ENCODE results near the gene LRRTM3.

The LRRTM3 gene

DNA sequence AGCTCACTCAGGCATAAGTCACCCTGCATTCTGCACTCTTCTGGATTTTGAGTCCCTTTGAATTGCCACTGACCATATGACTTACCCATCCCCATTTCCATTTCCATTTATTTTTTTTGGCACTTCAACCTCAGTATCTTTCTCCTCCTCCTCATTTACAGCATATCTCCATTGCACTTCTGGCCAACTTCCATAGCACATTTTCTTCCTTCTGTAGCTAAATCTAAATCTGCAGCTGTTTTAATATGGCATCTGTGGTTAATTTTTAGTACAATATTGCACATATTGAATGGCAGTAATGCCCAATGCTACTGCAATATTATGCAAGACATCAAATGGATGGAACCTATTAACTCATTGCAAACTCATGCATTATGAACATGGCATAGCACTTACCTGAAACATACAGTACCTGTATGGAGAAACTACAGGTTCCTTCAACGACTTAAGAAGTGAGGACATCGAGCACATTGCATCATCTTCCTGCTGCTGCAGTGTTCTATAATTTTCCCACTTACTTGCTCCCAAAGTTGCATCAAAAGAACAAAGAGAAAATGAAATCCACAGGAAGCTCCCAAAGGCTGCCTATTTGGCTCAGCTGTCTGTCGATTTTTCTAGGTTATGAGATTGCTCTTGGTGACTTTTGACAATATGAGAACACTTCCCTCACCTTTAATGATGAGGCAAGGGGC is 55.7 kb downstream of the LRRTM3 start:
- POLR2A ChIA-PET = no interaction called here
- CTCF ChIA-PET = no interaction called here
- no peak for DNase-seq (ENCODE audit: extremely low spot score)
- TF ChIP-seq, protein P1, sequence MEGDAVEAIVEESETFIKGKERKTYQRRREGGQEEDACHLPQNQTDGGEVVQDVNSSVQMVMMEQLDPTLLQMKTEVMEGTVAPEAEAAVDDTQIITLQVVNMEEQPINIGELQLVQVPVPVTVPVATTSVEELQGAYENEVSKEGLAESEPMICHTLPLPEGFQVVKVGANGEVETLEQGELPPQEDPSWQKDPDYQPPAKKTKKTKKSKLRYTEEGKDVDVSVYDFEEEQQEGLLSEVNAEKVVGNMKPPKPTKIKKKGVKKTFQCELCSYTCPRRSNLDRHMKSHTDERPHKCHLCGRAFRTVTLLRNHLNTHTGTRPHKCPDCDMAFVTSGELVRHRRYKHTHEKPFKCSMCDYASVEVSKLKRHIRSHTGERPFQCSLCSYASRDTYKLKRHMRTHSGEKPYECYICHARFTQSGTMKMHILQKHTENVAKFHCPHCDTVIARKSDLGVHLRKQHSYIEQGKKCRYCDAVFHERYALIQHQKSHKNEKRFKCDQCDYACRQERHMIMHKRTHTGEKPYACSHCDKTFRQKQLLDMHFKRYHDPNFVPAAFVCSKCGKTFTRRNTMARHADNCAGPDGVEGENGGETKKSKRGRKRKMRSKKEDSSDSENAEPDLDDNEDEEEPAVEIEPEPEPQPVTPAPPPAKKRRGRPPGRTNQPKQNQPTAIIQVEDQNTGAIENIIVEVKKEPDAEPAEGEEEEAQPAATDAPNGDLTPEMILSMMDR (IDR thresholded peaks at IDR 0.05; ENCODE audit: control extremely low read depth, extremely low read depth, low read depth, missing control alignments) = no peak

DNA sequence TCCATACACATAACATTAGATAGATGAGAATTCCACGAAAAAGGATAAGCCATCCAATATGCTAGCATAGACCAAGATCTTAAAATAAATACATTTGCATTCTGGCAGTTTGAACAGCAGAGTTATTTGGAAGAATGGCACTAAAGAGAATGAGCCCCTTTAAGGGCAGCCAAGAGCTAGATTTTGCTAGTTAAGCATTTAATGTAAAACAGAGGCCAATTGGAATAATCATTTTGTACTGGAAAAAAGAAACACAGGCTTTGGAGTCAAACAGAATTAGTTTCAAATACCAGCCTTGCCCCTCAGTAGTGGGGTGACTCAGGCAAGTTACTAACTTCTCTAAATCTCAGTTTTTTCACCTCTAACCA is 56.2 kb downstream of the LRRTM3 start:
- ChIA-PET POLR2A (no interaction called here), CTCF (no interaction called here)
- TF ChIP-seq, protein P1 (IDR thresholded peaks at IDR 0.05; ENCODE audit: control extremely low read depth, extremely low read depth, low read depth, missing control alignments) = no peak
- DNase-seq (ENCODE audit: extremely low spot score) = no peak

DNA sequence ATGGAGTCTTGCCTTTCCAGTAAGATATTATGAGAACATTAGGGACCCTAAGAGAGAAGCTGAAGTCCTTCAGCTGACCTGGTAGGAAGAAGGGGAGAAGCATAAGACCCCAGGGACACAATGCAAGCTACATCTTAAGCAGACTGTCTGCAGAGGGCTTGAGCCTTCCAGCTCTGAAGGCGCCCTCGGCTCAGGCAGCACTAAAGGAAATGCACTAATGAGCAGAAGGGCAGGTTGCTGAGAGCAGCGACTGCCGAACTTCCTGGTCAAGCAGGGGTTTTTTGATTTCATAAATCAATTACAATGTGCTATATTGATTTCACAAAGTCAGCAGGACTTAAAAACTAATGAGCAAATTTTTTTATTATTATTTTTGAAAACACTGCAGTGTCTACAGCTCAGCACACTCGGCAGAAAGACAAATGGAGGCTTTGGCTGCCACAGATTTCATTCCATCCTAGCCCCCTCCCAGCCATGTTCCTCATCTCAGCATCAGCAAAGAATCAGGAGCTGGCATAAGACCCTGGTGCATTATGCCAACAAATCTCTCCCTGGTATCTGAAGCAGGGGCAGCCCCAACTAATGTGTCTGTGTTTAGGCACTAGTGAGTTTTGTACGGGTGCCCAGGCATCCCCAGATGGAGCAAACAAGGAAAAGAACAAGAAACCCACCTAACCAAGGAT is 57.1 kb downstream of the LRRTM3 start:
- TF ChIP-seq, protein P1 (IDR thresholded peaks at IDR 0.05; ENCODE audit: control extremely low read depth, extremely low read depth, low read depth, missing control alignments) = no peak
- CTCF ChIA-PET = interaction anchor here (1.2 kb wide), 2 partner anchors 9 to 18 kb away, joined by 4 read pairs; no protein-coding TSS in a partner anchor
- no peak for DNase-seq (ENCODE audit: extremely low spot score)
- POLR2A ChIA-PET = no interaction called here

DNA sequence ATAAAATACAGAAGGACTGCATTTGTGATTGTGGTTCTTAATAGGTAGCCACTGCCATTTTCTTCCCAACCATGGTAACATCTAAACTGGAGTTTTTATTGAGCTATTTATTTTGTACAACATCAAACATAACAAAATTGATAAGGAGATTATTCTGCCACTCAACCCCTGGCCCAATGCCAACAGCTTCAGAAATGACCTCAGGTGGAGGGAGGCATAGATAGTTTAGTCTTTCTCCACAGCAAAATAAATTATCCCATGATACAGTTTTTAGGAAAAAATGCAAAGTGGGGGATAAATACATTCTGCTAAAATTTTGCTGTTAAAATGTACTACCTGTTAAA is 57.6 kb downstream of the LRRTM3 start:
- POLR2A ChIA-PET = no interaction called here

DNA sequence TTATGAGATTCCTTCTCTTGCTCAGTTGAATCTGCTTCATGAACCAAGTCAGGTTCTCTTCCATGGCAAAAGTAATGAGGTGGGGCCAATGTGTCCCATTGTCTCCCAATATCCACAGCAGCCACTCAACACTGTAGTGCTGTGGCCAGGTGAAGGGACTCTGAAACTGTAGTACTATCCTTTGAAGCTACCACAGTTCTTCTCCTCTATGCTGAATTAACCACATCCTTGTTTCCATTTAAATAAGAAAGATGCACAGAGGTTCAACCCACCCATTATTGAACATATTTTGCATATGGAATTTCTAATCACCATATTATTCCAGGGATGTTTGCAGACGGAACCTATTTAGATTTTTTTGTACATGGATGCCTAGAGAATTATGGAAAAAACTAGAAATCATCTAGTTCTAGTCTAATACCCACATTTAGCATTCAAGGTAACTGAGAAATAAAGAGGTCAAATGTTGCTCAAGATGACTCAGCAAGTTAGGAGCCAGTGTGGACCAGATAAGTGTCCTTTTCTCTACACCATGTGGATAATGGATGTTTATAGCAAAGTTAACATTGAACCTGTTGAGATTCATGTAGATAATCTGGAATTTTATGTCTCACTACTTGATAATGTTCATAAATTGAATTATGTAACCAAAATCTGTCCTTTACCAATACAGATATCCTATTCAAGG is 64.5 kb downstream of the LRRTM3 start:
- no peak for DNase-seq (ENCODE audit: extremely low spot score)
- CTCF ChIA-PET = interaction anchor here (1.0 to 1.2 kb wide), 2 partner anchors 25 to 42 kb away, joined by 3 read pairs; no protein-coding TSS in a partner anchor
- TF ChIP-seq, protein P1 (IDR thresholded peaks at IDR 0.05; ENCODE audit: control extremely low read depth, extremely low read depth, low read depth, missing control alignments) = no peak
- POLR2A ChIA-PET = no interaction called here

More for the DNA sequence above, 57.6 kb downstream of the LRRTM3 start:
- TF ChIP-seq, protein P1 (IDR thresholded peaks at IDR 0.05; ENCODE audit: control extremely low read depth, extremely low read depth, low read depth, missing control alignments) = no peak
- CTCF ChIA-PET = interaction anchor here (1.2 kb wide), 2 partner anchors 9 to 17 kb away, joined by 4 read pairs; no protein-coding TSS in a partner anchor
- DNase-seq (ENCODE audit: extremely low spot score) = no peak

DNA sequence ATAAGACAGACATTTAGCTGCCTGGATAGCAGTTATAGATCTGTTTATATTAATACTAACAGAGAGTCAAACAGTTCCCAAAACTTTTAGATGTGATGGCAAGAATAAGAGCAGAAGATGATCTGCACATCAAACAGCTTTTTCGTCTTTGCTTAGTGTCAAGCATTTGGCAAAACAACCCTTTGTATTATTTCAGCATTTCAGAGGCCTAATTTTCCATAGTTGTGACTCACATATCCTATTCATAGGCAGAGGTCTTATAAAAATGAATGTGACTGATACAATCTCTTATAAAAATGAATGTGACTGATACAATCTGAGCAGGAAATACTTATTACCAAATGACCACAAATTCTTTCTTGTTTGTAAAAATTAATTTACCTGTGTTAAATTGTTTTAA is 71.2 kb downstream of the LRRTM3 start:
- ChIA-PET POLR2A (no interaction called here), CTCF (no interaction called here)
- DNase-seq (ENCODE audit: extremely low spot score) = no peak
- TF ChIP-seq, protein P1 (IDR thresholded peaks at IDR 0.05; ENCODE audit: control extremely low read depth, extremely low read depth, low read depth, missing control alignments) = no peak

All from GM10248 (cell line).